ENCODE data around the gene GNL2.

- TF ChIP-seq CTCF (conservative IDR thresholded peaks at IDR 0.05; ENCODE audit: low read length) (no peak), EZH2phosphoT487 (IDR thresholded peaks at IDR 0.05; ENCODE audit: borderline replicate concordance) (no peak)
Observed at GRCh38 chr1:37634244-37634991, 38.7 kb upstream of the GNL2 start, which contains the start of gene RSPO1.

Measured in Loucy (cell line).